GM20000 (cell line): ENCODE data around the gene C2CD2.

Source experiments
- DNase-seq: peaks from one replicate; pipeline ENCODE4 v3.0.0; 2012; ENCODE audit warnings: low spot score
- TF ChIP-seq, protein P1 (sequence below): IDR thresholded peaks from 2 replicates; pipeline ENCODE4 v1.5.1; 2012; ENCODE audit warnings: mild to moderate bottlenecking, control low read depth; ENCODE audit errors: extremely low read depth, missing control alignments

C2CD2 gene

GRCh38 chr21:41974752-41975053 lies 20.9 kb upstream of the C2CD2 start:
- DNase-seq: no peak
- TF ChIP-seq, protein P1, sequence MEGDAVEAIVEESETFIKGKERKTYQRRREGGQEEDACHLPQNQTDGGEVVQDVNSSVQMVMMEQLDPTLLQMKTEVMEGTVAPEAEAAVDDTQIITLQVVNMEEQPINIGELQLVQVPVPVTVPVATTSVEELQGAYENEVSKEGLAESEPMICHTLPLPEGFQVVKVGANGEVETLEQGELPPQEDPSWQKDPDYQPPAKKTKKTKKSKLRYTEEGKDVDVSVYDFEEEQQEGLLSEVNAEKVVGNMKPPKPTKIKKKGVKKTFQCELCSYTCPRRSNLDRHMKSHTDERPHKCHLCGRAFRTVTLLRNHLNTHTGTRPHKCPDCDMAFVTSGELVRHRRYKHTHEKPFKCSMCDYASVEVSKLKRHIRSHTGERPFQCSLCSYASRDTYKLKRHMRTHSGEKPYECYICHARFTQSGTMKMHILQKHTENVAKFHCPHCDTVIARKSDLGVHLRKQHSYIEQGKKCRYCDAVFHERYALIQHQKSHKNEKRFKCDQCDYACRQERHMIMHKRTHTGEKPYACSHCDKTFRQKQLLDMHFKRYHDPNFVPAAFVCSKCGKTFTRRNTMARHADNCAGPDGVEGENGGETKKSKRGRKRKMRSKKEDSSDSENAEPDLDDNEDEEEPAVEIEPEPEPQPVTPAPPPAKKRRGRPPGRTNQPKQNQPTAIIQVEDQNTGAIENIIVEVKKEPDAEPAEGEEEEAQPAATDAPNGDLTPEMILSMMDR: no peak

- TF ChIP-seq, protein P1: no peak
- DNase-seq: peak; percentile 51
Observed at GRCh38 chr21:41973861-41974751, 20.3 kb upstream of the C2CD2 start.

- DNase-seq: no peak
- TF ChIP-seq, protein P1: no peak
Observed at GRCh38 chr21:41973427-41973831, 19.6 kb upstream of the C2CD2 start.

DNA sequence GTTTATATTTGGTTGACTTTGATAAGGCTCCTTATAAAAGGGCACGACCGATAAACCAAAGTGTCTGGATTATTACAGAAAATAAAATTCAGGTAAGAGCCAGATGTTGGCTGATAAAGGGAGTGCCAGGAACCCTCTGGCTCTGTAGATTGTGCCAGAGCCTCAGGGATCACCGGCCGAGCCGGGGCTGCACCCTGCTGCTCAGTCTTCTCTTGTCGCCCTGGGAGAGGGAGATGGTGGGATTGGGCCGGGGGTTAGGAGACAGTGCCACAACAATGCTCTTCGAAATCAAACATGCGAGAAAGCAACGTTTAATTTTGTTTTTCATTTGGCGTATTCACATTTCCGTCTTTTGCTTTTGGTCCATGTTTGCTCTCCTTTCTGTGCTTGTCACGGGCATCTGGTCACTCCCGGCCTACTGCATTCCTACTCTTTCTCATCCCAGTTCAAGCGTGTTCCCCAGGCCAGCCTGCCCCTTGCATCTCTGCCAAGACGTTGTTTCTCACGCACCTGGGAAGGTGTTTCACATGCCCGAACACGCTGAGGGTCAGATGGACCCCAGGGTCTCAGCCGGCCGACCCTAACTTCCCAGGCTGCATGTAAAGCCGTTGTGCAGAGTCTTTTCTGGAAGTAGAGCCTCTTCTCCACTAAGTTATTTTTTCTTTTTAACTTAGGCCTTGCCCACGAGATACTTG lies 18.8 kb upstream of the C2CD2 start:
- TF ChIP-seq, protein P1: no peak
- DNase-seq: no peak

DNA sequence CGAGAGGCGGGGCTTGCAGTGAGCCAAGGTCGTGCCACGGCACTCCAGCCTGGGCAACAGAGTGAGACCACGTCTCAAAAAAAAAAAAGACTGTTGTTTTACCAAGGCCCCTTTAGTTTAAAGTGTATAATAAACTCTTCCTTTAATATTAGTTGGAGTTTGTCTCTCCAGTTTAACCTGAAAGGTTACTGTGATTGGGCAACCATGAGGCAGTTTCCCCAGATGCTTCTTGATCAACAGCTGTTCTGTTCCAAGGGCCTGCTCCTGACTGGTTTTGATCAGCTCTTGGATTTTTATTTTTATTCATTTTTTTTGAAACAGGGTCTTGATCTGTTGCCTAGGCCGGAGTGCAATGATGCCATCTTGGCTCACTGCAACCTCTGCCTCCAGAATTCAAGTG lies 18.1 kb upstream of the C2CD2 start:
- TF ChIP-seq, protein P1: no peak
- no peak for DNase-seq

DNA sequence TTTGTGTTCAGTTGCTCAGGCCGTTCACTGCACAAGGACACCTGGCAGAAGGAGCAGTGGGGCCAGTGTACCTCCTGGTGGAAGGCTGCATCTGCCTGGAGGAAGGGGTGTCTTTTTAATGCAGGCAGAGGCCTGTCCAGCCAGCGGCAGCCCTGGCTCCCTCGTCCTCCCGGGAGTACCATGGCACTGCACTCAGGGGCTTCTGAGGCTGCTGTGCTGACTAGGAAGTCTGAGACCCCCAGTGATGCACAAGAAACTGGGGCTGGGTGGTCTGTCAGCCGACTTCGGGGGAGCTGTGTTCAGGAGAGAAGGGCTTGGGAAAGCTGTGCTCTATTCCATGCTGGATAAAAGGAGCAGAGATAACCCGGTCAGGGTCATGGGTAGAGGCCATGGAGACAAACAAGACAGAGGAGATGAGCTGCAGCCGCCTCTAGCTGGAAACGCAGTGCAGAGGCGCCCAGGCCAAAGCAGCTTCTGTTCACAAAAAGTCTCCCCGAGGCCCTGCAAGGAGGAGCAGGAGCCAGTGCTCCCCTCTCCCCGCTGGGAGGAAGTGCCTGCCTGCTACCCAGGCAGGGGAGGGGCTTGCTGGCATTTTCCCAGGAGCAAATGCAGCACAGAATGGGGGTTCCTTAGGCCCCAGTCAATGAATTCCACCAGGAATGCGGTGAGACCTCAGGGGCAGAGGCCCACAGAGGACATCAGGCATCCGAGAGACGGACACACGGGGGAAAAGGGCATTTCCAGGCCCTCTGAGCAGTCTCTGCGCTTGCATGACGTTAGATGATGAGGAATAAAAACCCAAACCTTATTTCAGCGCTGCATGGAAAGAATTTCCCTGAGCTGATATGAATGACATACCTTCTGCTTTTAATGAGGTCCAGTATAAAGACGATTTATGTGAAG lies 17.2 kb upstream of the C2CD2 start:
- DNase-seq: no peak
- TF ChIP-seq, protein P1: no peak

GRCh38 chr21:41970106-41970391 lies 16.2 kb upstream of the C2CD2 start:
- DNase-seq: no peak
- TF ChIP-seq, protein P1: no peak
